AG10803 (cell line): ENCODE measurements around the gene RELCH.

ENCODE experiments used
- DNase-seq: peaks from one replicate; pipeline ENCODE4 v3.0.0; 2010; ENCODE audit warnings: low read depth
- H3K4me3 ChIP-seq: 2 replicates; pipeline ENCODE4 v1.5.1; 2011; ENCODE audit warnings: mild to moderate bottlenecking, low read length, control low read depth
- TF ChIP-seq, protein P1 (sequence below): conservative IDR thresholded peaks from 2 replicates; pipeline ENCODE4 v1.5.1; 2011; ENCODE audit warnings: mild to moderate bottlenecking, low read length, control low read depth, inconsistent platforms

The RELCH gene

DNA sequence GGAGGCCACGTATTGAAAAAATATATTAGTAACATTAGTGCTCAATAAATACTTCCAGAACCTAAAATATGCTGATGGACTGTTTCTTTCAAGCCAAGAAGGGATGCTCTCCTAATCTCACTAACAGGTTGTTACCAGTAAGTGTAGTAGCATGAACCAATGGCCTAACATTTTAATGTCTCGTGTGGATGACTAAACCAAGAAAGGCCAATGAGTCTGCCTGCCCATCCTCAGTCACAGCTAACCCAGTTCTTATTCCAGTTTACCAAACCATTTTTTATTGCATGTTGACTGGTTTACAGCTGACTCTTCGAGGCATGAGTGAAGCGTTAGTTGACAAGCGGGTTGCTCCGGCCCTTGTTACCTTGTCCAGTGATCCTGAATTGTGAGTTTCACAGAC lies 93.0 kb downstream of the RELCH start:
- DNase-seq: no peak
- TF ChIP-seq, protein P1, sequence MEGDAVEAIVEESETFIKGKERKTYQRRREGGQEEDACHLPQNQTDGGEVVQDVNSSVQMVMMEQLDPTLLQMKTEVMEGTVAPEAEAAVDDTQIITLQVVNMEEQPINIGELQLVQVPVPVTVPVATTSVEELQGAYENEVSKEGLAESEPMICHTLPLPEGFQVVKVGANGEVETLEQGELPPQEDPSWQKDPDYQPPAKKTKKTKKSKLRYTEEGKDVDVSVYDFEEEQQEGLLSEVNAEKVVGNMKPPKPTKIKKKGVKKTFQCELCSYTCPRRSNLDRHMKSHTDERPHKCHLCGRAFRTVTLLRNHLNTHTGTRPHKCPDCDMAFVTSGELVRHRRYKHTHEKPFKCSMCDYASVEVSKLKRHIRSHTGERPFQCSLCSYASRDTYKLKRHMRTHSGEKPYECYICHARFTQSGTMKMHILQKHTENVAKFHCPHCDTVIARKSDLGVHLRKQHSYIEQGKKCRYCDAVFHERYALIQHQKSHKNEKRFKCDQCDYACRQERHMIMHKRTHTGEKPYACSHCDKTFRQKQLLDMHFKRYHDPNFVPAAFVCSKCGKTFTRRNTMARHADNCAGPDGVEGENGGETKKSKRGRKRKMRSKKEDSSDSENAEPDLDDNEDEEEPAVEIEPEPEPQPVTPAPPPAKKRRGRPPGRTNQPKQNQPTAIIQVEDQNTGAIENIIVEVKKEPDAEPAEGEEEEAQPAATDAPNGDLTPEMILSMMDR: no peak
- H3K4me3 ChIP-seq: no peak overlapping the region

DNA sequence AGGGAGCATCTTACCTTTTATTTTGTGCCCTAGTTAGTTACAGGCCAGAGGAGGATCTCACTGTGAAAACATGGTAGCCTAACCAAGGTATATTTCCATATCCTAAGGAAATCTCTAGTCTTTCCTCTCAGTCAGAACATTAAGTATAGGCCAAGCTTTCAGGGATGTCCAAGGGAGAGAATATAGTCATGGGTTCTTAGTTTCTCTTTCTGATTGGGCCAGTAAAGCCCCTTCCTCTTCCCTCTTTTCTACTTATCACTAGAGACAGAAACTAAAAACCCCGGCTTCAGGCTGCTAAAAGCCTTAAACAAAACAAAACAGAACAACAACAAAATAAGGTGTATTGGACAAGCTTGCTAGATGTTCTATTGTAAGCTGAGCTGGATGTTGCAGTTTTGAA lies 93.7 kb downstream of the RELCH start:
- no peak for DNase-seq
- H3K4me3 ChIP-seq: no peak overlapping the region

DNA sequence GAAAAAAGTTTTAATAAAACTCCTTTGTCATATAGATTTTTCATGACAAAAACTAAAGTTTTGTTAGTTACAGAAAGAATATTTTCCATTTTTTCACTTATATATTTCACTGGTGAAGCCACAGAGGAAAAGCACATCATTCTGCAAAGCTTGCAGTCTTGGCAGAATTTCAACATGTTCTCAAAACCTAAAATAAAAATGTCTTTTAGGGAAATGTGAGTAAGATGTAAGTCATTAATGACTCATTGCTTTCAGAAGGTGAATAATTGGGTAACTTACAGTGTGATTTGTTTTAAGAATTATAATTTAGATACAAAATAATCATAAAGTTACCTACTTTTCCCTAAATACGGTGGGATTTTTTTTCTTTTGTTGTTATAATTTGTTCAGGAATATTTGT lies 94.6 kb downstream of the RELCH start:
- no peak overlapping the region for H3K4me3 ChIP-seq
- DNase-seq: peak; percentile 85
- TF ChIP-seq, protein P1: no peak

More for the DNA sequence above, 93.7 kb downstream of the RELCH start:
- TF ChIP-seq, protein P1: no peak

DNA sequence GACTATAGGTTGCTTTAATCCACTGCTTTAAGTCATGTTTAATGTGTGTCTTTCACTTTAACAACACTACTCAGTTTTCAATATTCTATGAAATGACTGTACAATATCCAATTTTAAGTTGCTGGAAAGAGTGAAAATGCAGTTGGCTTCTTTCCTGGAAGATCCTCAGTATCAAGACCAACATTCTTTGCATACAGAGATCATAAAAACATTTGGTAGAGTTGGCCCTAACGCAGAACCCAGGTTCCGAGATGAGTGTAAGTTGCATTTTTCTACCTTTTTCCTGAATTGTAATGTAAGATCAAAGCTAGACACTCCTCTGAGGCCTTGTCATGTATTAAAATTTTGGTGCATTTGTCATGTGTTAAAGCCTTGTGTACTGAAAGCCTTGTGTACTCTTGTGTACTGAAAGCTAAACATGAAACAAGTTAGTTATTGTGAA lies 95.2 kb downstream of the RELCH start:
- peak; percentile 82 for DNase-seq

DNA sequence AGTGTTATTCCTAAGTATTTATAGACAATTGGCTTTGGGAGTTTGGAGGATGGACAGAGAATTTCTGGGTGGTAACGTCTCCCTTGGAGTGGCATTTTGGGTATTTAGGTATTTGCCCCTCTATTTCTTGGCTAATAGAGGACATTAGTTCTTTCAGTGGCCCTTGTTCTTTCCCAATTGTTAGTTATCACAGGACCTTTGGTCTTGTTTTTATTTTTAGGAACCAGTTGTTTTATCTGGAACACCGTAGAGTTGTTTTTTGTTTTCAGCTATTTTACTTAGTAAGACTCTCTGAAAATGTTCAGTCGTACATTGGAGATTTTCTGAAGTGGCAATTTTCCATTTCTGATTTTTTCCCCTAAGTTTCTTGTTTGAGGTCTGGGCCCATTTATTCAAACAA lies 97.6 kb downstream of the RELCH start:
- TF ChIP-seq, protein P1: no peak
- no peak overlapping the region for H3K4me3 ChIP-seq
- no peak for DNase-seq

More for the DNA sequence above, 95.2 kb downstream of the RELCH start:
- no peak overlapping the region for H3K4me3 ChIP-seq
- TF ChIP-seq, protein P1: no peak

DNA sequence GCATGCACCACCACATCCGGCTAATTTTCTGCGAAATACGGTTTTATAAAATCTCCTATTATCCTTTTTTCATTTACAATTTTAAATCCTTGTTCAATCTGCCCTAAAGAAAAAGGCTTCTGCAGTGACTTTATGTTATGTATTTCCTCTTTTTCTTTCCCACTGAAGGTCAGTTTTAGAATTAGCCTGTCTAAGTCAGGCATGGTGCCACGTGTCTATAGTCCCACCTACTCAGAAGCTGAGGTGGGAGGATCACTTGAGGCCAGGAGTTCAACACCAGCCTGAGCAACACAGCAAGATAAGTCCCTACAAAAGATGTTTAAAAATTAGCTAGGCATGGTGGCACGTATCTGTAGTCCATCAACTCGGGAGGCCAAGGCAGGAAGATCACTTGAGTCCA lies 98.2 kb downstream of the RELCH start:
- no peak overlapping the region for H3K4me3 ChIP-seq
- DNase-seq: no peak
- TF ChIP-seq, protein P1: no peak

DNA sequence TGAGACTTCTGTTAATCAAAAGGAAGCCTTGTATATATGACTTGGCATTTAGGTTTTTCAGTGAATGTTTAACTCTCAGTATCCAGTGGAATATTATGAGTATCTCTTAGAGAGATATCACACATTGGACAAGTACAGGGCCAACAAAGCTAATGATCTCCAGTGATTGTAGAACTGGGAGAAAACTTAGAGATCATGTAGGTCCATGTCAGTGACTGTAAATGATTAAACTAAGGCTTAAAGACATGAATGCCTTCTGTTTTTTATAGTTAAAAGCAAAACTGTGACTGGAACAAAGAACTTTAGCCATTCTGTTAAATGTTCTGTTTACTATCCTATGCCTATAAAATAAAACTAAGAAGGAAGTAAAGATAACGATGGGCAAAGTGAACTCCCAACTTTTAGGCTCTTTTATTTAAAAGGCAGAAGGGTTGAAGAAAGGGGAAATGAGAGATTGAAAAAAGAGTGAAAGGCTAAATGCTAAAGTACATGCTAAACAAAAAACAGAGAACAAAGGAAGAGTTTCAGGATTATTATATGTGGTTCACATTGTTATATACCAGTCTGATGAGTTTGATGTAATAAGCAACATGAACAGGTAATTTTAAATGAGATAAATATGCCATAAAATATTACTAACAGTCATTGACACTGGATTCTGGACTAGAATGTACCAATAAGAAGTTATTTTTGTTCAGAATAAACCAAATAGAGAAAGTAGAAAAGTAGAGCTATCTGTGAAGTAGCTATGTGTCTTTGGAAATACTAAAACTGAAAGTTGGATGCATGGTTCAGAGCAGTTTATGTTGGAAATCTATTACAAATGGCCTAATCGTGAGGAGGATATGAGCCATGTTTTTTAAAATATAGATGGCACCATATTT lies 101.0 kb downstream of the RELCH start:
- TF ChIP-seq, protein P1: no peak
- no peak for DNase-seq
- H3K4me3 ChIP-seq: no peak overlapping the region
